Stimulated activated CD8-positive, alpha-beta memory T cell treated with anti-CD3 and anti-CD28 coated beads, Interleukin-4, amount 100 ng/mL, for 4 hours (primary cell): ENCODE results near the gene SCT.

Experiments
- DNase-seq, 2 donors: peaks; one replicate each; pipeline ENCODE4 v3.0.0-alpha.2; 2020; ENCODE audit warnings: low read depth in 2 of 2, low spot score in 1 of 2

SCT gene

DNA sequence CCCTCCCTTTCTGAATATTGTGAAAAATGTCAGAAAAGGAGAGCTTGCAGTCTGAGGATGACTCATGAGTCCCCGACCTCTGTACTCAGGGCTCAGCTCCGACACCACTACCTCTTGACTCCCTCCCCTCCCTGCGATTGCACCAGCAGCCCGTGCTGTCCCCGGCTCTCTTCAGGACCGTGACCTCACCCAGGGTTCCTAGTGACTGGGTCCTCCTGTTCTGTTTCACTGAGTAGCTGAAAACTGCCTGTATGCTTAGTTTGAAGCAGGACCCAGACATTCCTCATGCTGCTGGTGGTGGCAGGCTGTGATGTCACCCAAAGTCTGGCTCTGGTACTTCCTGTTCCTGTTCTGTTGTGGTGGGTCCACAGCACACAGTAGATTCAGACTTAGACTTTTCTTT is 39.0 kb downstream of the SCT start:
- DNase-seq, result peak; percentile 24 to 63

DNA sequence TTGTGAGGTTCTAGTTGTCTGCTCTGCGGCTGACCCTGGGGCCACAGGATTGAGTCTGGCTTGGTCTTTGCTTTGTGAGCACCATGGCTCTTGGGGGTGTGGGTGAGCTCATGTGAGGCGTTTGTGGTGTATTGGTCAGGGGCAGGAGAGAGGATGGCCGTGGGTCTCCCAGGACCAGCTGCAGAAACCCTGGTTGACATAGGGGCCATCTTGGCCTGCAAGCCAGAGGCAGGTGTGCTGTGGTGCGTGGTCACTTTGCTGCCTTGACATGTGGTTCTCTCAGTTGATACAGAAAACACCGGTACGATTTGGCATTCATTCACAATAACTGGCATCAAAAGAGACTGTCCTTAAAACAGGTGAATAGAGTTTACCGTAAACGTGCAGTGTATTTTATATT is 39.4 kb downstream of the SCT start:
- no peak for DNase-seq

DNA sequence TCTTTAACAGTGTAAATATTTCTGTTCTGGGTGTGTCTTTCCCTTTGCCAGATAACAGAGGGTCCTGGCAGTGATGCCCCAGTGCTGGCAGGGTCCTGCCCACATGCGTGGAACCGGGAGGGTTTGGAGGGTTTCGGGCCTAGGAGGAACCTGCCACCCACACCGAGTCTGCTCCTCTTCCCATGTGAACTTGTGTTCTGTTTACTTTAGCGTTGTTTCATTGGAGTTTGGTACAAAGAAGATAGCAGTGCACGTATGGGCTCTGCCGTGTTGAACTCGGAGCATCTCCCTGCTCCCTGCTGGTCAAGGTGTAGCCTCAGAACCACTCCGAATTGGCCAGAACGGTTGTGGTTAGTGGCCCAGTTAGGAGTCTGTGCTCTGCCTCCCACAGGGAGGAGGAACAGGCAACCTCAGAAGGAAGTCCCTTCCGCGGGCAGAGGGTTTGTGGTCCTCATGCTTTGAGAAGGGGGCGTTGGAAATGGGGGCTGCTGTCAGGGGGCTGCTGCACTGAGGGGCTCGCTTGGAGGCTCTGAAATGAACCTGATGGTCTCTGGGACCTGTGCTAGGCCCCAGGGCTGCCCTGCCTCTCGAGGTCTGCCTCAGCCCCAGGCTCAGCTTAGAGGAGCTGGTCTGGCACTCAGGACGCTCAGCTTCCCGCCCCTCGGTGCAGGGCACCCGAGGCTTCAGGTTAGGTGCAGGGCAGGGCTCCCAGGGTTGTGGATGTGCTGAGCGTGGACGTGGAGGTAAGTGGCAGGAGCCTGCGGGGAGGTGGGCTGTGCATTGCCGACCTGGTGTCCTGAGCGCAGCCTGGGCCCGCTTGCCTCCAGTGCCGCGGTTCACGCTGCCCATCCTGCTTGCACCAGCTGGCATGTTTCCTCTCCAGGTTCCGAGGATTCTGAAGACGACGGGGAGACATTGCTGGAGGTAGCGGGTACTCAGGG is 40.3 kb downstream of the SCT start:
- no peak for DNase-seq

DNA sequence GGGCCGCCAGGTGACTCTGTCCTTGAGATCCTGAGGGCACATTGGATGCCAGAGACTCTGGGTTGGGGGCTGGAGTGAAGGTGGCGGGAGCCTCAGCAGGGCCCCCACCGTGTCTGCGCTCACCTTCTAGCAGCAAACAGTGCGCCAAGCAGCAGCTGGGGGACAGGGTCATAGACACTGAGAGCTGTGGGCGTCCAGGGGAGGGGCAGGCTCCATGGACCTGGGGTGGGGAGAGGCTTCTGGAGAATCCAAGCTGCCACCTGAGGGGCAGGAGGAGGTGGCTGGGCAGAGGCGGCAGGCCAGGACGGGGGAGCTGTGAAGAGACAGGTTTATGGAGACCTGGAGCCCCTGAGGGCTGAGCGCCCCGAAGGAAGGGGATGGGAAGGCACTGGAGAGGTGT is 42.7 kb downstream of the SCT start:
- DNase-seq, result no peak

DNA sequence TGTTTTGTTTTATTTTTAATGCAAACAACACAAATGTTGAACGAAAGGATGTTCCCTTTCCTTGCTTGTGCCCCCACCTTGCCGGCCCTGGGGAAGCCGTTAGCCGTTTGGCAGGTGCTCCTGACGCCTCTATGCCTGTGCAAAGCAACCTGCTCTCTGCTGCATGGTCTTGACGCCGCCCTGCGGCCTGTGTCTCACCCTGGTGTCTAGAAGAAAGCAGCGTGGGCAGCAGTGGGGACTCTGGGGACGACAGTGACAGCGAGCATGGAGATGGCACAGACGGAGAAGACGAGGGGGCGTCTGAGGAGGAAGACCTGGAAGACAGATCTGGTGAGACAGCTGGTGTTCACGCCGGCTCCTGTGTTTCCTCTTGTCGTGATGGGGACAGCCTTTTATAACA is 45.2 kb downstream of the SCT start:
- DNase-seq, result no peak

DNA sequence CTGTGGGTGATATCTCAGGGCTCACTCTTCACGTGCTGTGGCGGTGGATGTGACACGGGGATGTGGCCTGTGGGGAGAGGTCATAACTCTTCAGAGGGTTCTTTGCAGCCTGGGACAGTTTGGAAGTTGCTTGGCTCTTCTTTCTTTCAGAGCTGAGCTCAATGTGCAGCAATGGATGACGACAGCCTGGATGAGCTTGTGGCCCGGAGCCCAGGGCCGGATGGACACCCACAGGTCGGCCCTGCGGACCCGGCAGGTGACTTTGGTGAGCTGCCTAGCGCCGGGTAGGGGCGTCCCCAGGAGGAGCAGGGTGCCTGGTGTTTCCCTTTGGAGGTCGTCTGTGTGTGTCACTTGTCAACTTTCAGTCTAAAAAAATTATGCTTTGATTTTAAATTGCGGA is 45.6 kb downstream of the SCT start:
- no peak for DNase-seq

DNA sequence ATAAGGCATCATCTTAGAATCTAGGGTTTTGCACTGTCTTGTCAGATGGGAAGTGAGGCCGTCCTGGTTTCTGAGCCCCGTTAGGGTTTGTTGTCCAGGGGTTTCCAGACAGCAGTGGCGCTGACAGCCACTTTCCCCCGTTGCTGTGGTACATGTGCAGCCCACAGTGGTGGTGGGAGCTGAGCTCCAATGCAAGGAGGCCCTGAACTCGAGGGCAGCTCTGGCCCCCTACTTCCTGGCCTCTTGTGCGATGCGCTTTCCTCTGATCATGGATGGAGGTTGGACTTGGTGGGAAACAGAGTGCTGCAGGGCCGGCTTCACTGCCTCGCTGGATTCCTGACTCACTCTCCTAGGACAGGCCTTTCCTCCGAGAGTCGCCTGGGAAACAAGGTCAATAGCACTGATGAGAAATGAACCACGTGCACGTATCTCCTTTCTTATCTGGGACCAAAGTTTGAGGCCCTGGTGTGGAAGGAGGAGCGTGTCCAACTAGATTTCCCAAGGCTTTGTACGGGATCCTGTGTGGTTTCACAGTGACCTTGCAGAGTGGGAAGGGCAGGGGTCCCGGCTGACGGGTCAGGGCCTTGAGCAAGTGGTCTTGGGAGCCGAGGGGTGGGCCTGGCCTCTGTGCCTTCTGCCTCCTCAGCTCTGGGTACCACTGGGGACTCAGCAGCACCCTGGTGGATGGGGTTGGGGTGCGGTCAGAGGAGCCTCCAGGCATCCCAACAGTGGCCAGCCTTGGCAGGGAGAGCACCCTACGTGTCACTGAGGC is 47.0 kb downstream of the SCT start:
- DNase-seq, result no peak

DNA sequence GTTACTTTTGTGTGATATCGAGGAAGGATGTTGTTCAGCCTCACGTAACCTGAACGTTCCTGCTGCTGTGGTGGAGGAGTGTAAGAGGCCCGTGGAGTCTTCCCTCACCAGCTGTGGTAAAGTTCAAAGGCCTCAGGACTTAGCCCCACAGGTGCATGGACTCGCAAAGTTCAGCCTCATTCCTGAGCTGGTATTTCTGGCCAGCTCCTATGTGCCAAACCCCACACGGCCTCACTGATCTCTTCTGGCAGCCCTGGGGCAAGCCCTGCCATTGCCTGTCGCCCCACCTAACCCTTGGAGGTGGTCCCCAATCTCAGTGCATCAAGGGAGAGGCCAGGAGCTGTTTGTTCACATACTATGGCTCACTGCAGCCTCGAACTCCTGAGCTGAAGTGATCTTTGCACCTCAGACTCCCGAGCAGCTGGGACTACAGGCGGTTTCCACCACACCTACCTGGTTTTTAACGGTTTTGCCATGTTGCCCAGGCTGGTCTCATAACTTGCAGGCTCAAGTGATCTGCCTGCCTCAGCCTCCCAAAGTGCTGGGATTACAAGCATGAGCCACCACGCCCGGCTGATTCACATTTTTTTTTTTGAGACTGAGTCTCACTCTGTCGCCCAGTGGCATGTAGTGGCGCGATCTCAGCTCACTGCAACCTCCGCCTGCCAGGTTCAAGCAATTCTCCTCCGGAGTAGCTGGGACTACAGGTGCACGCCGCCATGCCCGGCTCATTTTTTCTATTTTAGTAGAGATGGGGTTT is 48.5 kb downstream of the SCT start:
- DNase-seq, result no peak

DNA sequence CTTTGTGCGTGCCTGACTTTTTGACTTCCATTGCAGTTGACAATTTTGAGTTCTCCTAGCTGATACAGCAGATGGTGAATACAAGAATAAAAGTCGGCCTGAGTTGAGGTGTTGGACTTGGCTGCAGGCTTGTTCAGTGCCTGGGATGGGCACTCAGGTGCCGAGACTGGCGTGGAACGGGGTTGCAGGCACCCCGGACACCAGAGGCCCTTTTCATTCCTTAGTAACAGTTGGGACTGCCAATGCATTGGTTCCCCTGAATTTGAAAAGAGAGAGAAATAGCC is 49.4 kb downstream of the SCT start:
- no peak for DNase-seq

DNA sequence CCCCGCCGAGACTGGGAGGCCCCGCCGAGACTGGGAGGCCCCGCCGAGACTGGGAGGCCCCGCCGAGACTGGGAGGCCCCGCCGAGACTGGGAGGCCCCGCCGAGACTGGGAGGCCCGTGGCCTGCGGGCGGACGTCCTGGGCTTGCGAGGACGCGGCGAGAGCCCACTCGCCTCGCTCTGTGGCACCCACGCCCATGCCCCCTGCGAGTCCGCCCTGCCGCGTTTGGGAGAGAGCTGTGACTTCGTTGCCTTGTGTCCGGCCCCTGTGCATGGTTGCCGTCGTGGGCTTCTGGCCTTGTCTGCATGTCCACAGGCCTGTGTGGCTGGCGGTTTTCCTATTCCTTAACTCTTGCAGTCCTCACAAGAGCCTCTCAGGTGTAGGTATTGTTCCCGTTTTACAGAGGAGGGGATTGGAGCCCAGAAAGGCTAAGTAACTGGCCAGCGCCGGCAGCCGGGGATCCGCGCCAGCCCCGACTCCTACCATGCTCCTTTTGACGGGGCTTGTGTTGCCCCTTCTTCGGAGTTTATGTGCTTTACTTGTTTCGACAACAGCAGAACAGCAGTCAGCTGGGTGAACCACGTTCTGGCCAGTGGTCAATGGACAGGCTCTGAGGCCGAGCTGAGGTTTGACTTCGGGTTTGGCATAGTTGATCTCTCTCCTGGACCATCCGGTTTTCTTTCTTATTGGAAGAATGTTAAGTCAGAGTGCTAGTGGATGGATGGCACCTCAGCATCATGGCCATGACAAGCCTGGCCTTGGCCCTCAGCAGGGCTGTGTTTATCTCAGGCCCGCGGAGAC is 50.0 kb downstream of the SCT start:
- no peak for DNase-seq
